Neuron (in vitro differentiated cells): ENCODE data around the gene WHAMM.
A peak's percentile ranks its signal among the peaks of the same experiment; 100 is the strongest.
"Not testable (repeated sequence)": the region's sequence is repeated elsewhere in the genome, so short reads cannot be mapped to it uniquely, and the experiment has no call there.

ENCODE experiments used
- H2AFZ ChIP-seq: one replicate; pipeline ENCODE4 v1.6.1; 2013; ENCODE audit warnings: low read depth, mild to moderate bottlenecking, inconsistent platforms, low read length, moderate library complexity
- H3K27me3 ChIP-seq: one replicate; pipeline ENCODE4 v1.6.1; 2013; ENCODE audit warnings: low read length; ENCODE audit not compliant: insufficient read depth
- H3K36me3 ChIP-seq: one replicate; pipeline ENCODE4 v1.6.1; 2013; ENCODE audit warnings: low read length; ENCODE audit not compliant: insufficient read depth
- H3K4me1 ChIP-seq: one replicate; pipeline ENCODE4 v1.6.1; 2013; ENCODE audit warnings: low read length; ENCODE audit not compliant: insufficient read depth
- H3K4me3 ChIP-seq: 2 replicates; pipeline ENCODE4 v1.5.1; 2013; ENCODE audit warnings: mild to moderate bottlenecking, low read length, moderate library complexity
- H3K9me3 ChIP-seq: one replicate; pipeline ENCODE4 v1.6.1; 2013; ENCODE audit warnings: low read length

Gene WHAMM

DNA sequence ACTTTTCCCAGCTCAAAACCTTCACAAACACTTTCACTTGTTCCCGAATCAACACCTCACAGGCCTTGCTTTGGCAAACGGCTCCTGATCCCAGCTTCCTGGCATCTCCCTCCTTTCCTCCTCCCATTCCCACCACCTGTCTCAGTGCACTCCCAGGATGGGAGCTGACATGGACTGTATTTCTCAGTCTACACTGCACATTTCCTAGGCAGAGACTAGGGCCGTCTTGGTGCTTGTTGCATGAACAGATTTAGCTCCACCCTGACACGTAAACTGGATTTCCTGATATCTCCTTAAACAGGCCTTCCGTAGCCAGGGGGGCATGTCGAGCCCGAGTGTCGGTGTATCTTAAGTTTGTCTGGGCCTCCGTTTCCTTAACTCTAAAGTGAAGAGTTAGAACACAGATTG lies 790 bp upstream of the WHAMM start:
- no peaks in the 10 kb centered on the region for H3K27me3 ChIP-seq
- peaks cover 5% of the 10 kb centered on the region for H3K36me3 ChIP-seq
- peak overlapping the region; percentile 59 for H3K4me3 ChIP-seq
- peak overlapping the region; percentile 76 for H2AFZ ChIP-seq
- H3K9me3 ChIP-seq, result no peaks in the 10 kb centered on the region
- H3K4me1 ChIP-seq, result peaks cover 12% of the 10 kb centered on the region

DNA sequence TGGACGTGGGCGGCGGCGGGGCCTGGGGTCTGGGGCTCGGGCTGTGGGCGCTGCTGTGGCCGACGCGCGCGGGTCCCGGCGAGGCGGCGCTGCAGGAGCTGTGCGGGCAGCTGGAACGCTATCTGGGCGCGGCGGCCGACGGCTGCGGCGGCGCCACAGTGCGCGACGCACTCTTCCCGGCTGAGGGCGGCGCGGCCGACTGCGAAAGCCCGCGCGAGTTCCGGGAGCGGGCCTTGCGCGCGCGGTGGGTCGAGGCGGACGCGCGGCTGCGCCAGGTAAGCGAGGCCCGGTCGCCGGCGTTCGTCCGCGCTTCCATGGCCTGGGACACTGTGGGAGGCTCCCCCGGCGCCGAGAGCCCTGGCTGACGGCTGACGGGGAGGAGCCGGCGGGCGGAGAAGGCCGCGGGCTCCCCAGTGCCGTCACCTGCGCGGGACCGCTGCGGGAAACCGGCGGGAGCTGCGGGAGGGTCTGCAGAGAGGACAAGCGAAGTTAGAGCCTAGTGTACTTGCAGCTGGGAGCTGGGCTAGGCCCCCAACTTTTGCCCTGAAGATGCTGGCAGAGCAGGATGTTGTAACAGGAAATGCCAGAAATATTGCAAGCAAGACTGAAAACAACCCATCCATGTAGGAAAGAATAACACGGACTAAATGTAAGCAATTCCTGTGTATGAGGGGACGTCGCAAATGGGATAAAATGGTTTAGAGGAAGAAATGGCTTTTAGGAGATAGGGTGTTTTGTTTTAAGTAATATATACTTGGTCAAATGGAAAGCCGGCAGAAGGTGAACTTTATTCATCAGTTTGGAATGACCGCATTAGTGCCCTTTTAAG lies 847 bp downstream of the WHAMM start:
- peak overlapping the region; percentile 59 for H3K4me3 ChIP-seq
- H3K9me3 ChIP-seq, result no peaks in the 10 kb centered on the region
- no peaks in the 10 kb centered on the region for H3K27me3 ChIP-seq
- peaks cover 13% of the 10 kb centered on the region for H3K36me3 ChIP-seq
- peaks cover 12% of the 10 kb centered on the region for H3K4me1 ChIP-seq
- H2AFZ ChIP-seq, result peak overlapping the region; percentile 76

DNA sequence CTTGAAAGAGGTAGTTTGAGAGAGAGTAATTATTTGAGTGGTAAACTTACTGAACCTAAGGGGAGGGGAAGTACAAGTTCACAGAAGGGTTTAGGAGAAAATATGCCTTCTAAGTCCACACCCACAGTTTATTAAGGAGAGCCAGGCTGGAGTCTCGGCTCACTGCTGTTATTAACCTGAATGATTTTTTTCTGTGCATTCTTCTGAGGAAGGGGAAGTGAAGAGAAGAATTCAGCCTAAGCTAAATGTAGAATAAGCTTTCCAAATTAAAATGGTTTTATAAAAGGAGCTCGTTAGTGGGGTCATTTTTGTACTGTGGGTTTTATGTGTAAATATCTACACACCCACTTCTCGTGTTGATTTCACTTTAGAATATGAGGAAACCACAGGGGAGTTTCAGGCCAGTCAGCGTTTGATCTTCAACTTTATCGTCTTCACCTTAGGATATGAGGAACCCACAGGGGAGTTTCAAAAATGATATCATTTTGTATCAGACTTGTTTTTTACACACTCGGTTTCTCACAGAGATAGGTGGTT lies 1.5 kb downstream of the WHAMM start:
- no peaks in the 10 kb centered on the region for H3K9me3 ChIP-seq
- H3K27me3 ChIP-seq, result no peaks in the 10 kb centered on the region
- peaks cover 19% of the 10 kb centered on the region for H3K36me3 ChIP-seq
- H3K4me1 ChIP-seq, result peaks cover 12% of the 10 kb centered on the region
- H3K4me3 ChIP-seq, result peak overlapping the region; percentile 59
- peak overlapping the region; percentile 27 for H2AFZ ChIP-seq

DNA sequence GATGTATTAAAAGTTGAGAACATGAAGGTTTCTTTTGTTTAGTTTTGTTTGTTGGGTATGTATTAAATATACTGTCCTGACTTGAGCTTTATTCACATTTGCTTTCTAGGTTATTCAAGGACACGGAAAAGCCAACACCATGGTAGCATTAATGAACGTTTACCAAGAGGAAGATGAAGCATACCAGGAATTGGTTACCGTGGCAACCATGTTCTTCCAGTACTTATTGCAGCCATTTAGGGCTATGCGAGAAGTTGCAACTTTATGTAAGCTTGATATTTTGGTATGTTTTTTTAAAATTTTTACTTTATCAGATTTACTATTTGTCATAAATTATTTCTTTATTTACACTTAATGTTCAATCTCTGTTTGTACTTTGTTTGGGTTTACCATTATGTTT lies 3.6 kb downstream of the WHAMM start:
- Histone ChIP-seq H3K4me3 (no peak overlapping the region), H3K27me3 (no peaks in the 10 kb centered on the region), H3K9me3 (no peaks in the 10 kb centered on the region), H3K36me3 (peaks cover 30% of the 10 kb centered on the region), H3K4me1 (peaks cover 12% of the 10 kb centered on the region), H2AFZ (no peak overlapping the region)

DNA sequence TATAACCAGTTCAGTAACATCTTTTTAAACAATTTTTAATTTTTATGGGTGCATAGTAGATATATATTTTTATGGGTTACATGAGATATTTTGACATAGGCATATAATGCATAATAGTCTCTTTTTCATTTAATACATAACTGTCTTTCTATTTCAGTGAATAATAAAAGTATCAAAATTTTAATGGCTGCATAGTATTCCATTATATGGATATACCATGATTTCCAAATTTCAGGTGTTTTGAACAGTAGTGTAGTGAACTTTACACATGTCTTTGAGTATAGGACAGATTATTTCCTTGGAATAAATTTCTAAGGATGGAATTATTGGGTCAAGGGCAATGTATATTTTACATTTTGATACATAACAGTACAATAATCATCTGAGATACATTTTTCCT lies 10.7 kb downstream of the WHAMM start:
- peaks cover 49% of the 10 kb centered on the region for H3K36me3 ChIP-seq

DNA sequence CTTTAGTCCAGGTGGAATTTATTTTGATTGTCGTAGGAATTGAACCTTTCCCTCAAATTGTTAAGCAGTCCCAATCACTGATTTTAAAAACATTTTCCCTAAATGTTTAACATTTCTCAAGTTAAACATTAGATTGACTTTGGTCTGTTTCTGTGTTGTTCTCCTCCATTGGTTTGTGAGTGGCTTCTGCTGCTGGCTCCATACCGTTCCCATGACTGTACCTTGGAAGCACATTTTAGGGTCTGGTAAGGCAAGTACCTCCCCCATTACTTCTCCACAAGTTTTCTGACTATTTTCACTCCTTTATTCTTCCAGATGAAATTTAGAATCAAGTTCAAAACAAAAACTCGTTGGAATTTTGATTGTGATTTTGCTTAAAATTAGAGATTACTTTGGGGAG lies 12.0 kb downstream of the WHAMM start:
- H3K27me3 ChIP-seq, H3K4me1 ChIP-seq, H3K9me3 ChIP-seq, H3K4me3 ChIP-seq, H2AFZ ChIP-seq: not testable (repeated sequence)
- peaks cover 49% of the 10 kb centered on the region for H3K36me3 ChIP-seq

More for the DNA sequence above, 10.7 kb downstream of the WHAMM start:
- no peak overlapping the region for H2AFZ ChIP-seq
- H3K27me3 ChIP-seq, result no peaks in the 10 kb centered on the region
- no peak overlapping the region for H3K4me3 ChIP-seq
- no peaks in the 10 kb centered on the region for H3K4me1 ChIP-seq
- peaks cover 3% of the 10 kb centered on the region for H3K9me3 ChIP-seq

DNA sequence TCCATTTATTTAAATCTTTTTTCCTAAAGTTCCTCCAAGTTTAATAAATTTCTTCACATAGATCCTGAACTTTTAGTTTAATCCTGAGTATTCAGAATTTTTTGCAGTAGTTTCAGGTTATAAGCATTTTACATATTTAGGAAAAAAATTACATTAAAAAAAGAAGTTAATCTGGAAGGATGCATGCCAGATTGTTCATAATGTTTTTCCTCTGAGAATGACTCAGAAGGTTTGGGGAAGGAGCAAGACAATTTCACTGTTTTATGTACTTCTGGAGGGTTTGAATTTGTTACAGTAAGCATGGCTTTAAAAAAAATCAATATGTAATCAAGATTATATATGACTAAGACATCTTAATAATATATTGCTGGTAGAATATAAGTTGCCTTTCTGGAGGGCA lies 12.4 kb downstream of the WHAMM start:
- H3K4me1 ChIP-seq, result not testable (repeated sequence)
- peaks cover 50% of the 10 kb centered on the region for H3K36me3 ChIP-seq

DNA sequence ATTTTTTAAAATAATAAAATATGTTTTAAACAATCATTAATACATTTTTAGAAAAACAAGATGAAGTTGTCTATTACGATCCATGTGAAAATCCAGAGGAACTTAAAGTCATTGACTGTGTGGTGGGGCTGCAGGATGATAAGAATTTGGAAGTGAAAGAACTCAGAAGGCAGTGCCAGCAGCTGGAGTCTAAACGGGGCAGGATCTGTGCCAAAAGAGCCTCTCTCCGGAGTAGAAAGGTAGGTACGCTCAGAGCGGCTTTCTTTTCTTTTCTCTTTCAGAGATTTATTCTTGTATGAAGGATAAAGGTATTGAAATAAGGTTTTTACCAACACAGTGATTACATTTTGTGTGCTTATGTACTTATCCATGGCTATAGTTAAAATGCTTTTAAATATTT lies 13.6 kb downstream of the WHAMM start:
- Histone ChIP-seq H3K27me3 (no peaks in the 10 kb centered on the region), H3K9me3 (peaks cover 3% of the 10 kb centered on the region), H3K36me3 (peaks cover 55% of the 10 kb centered on the region), H3K4me3 (no peak overlapping the region), H2AFZ (no peak overlapping the region), H3K4me1 (no peaks in the 10 kb centered on the region)

More for the DNA sequence above, 12.4 kb downstream of the WHAMM start:
- H3K4me3 ChIP-seq, H2AFZ ChIP-seq, H3K27me3 ChIP-seq, H3K9me3 ChIP-seq: not testable (repeated sequence)

DNA sequence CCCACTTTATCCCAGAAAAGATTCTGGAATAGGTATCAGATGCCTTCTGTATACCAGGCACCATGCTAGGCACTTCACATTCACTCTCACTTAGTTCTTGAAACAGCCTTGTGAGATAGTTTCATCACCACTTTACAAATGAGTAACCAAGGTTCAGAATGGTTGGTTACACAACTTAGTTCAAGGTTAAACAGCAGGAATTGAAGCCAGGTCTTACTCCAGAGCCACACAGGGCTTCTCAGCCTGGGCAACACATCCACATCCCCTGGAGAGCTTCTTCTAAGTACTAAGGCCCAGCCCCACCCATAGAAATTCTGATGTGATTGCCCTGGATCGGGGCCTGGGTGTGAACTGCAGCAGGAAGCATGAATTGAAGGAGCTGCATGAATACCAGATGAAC lies 18.6 kb downstream of the WHAMM start:
- Histone ChIP-seq H3K36me3 (peaks cover 68% of the 10 kb centered on the region), H2AFZ (no peak overlapping the region), H3K9me3 (no peaks in the 10 kb centered on the region), H3K27me3 (no peaks in the 10 kb centered on the region), H3K4me1 (peaks cover 5% of the 10 kb centered on the region), H3K4me3 (no peak overlapping the region)

DNA sequence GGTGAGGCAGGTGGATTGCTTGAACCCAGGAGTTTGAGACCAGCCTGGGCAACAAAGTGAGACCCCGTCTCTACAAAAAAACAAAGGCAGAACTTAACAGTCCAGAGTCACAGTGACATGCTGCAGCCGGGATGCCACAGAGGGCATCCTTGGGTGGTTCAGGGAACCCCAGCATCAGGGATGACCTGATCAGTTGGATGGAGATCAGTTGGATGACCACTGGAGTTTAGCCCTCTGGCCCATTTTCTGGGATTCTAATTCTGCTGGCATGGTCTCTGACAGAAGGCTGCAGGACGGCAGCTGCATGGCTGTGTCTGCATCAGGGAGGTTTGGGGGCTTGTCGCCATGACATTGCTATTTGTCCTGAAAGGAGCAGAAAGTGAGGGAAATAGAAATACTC lies 19.8 kb downstream of the WHAMM start:
- Histone ChIP-seq H3K9me3 (no peaks in the 10 kb centered on the region), H3K4me3 (no peak overlapping the region), H3K27me3 (no peaks in the 10 kb centered on the region), H2AFZ (no peak overlapping the region), H3K36me3 (peaks cover 73% of the 10 kb centered on the region), H3K4me1 (peaks cover 8% of the 10 kb centered on the region)

DNA sequence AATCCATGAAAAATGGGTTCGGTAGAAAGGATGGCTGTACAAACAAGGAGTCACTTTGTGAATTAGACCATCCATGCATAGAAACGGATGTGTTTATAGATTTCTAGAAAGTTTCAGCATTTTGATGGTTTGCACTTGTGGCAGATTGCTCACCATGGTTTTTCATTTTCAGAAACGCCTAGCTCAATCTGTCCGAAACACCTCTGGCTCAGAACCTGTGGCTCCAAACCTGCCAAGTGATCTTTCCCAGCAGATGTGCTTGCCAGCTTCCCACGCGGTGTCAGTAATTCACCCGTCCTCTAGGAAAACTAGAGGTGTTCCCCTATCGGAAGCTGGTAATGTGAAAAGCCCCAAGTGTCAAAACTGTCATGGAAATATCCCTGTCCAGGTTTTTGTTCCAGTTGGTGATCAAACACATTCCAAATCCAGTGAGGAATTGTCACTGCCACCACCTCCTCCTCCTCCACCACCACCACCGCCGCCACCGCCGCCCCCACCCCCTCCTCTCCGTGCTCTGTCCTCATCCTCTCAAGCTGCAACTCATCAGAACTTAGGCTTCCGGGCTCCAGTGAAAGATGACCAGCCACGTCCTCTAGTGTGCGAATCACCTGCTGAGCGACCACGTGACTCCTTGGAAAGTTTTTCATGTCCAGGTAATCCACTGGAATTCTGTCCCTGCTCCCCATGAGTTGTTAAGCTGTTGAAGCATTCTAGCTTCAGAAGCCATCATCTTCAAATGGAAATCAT lies 21.2 kb downstream of the WHAMM start:
- Histone ChIP-seq H3K4me1 (peaks cover 8% of the 10 kb centered on the region), H3K9me3 (no peaks in the 10 kb centered on the region), H2AFZ (no peak overlapping the region), H3K27me3 (no peaks in the 10 kb centered on the region), H3K4me3 (no peak overlapping the region), H3K36me3 (peaks cover 79% of the 10 kb centered on the region)

DNA sequence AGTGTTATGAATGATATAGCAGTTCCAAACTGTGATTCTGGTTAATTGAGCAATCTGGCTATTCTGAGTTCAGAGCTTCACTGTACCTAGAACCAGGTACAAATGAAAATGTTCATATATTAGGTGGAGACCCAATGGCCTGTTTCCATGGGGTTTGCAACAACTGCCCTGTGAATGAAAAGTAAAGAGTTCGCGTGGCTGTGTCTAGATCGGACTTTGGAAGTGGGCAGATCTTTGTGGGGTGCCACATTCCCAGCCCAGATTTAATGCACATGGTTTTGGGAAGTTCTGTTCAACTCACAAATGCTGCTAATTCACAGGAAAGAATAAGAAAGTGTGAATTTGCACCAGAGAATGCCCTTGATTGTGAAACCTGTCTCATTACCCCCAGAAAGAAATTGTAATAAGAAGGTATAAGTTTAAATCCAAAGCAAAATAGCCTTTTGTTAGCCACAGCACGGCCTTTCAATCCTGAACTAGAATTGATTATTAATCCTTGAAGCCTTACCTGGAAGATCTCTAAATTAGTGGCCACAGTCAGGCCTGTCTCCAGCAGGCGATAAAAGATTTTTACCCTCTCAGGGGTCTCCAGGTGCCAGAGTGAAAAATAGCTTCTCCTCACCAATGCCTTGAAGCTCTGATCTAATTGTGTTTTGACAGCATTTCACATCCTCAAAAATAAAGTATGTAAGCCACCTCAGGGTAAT lies 22.6 kb downstream of the WHAMM start:
- Histone ChIP-seq H3K27me3 (no peaks in the 10 kb centered on the region), H3K4me3 (no peak overlapping the region), H3K4me1 (peaks cover 8% of the 10 kb centered on the region), H2AFZ (no peak overlapping the region), H3K9me3 (no peaks in the 10 kb centered on the region), H3K36me3 (peaks cover 79% of the 10 kb centered on the region)
